ENCODE data around the gene PCP4L1. TPM values are rescaled to one million over a fixed set of nuclear protein-coding genes. Genes with fewer than 3 reads are reported as not detected.
"Not testable (repeated sequence)": the region's sequence is repeated elsewhere in the genome, so short reads cannot be mapped to it uniquely, and the experiment has no call there.

PCP4L1 gene
- total RNA-seq, 2 experiments from 2014 or later: 0.39 to 0.80 TPM

DNA sequence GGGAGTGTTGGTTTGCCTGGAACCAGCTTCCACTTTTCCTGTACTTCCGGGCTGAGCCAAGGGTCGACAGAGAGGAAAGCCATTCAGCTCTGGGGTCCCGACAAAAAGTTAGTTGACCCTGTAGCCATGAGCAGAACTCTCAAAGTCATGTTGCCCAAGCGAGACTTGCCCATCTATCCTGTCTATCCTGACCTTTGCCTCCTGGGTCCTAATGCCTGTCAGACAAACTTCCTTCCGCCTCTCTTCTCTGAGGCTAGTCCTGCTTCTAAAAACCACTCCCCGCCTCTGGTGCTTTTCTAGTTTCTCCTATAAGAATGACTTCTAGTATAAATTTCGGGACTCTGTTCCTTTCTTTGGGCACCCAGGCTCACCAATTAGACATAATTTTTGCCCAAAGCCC is 7.7 kb upstream of the PCP4L1 start:
- DNase-seq: no peak
- no peaks in the 10 kb centered on the region for H3K4me1 Mint-ChIP-seq

GRCh38 chr1:161251579-161251978 is 7.0 kb upstream of the PCP4L1 start:
- H3K36me3 Mint-ChIP-seq: peaks cover 6% of the 10 kb centered on the region
- no peaks in the 10 kb centered on the region for H3K4me1 Mint-ChIP-seq
- no peak for DNase-seq
- H3K27ac Mint-ChIP-seq: no peak overlapping the region
- H3K9me3 Mint-ChIP-seq: peaks cover 6% of the 10 kb centered on the region
- peaks cover 3% of the 10 kb centered on the region for H3K27me3 Mint-ChIP-seq
- H3K4me3 Mint-ChIP-seq: no peak overlapping the region

More for the DNA sequence above, 7.7 kb upstream of the PCP4L1 start:
- Mint-ChIP-seq H3K27ac (no peak overlapping the region), H3K36me3 (peaks cover 6% of the 10 kb centered on the region), H3K4me3 (no peak overlapping the region), H3K27me3 (peaks cover 3% of the 10 kb centered on the region), H3K9me3 (peaks cover 5% of the 10 kb centered on the region)

GRCh38 chr1:161255302-161255701 is 3.2 kb upstream of the PCP4L1 start:
- H3K27ac Mint-ChIP-seq, H3K4me3 Mint-ChIP-seq, H3K4me1 Mint-ChIP-seq, DNase-seq: not testable (repeated sequence)
- peaks cover 40% of the 10 kb centered on the region for H3K27me3 Mint-ChIP-seq
- H3K36me3 Mint-ChIP-seq: peaks cover 11% of the 10 kb centered on the region
- peaks cover 18% of the 10 kb centered on the region for H3K9me3 Mint-ChIP-seq

DNA sequence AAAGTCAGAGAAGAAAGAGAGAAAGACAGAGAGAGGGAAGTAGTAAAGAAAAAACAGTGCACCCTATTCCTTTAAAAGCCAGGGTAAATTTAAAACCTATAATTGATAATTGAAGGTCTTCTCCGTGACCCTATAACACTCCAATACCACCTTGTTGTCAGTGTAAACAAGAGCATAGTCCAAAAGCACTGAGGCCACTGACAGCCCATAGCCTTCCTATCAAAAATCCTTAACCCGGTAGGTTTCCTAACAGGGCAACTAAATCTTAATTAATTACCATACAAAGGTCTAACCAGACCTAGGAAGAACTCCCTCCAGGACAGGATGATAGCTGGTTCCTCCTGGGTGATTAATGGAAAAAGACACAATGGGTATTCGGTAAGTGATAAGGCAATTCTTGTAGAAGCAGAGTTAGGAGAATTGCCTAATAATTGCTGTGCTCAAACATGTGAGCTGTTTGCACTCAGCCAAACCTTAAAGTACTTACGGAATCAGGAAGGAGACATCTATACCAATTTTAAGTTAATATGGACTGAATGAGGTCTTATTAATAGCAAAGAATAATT is 2.5 kb upstream of the PCP4L1 start:
- not testable (repeated sequence) for H3K4me1 Mint-ChIP-seq, H3K4me3 Mint-ChIP-seq, DNase-seq, H3K27ac Mint-ChIP-seq
- Mint-ChIP-seq H3K27me3 (peaks cover 48% of the 10 kb centered on the region), H3K36me3 (peaks cover 11% of the 10 kb centered on the region), H3K9me3 (peaks cover 18% of the 10 kb centered on the region)

- Mint-ChIP-seq H3K4me1 (peaks cover 10% of the 10 kb centered on the region), H3K27me3 (peaks cover 58% of the 10 kb centered on the region), H3K9me3 (peaks cover 18% of the 10 kb centered on the region), H3K36me3 (peaks cover 11% of the 10 kb centered on the region)
- not testable (repeated sequence) for H3K27ac Mint-ChIP-seq, DNase-seq, H3K4me3 Mint-ChIP-seq
These were observed 1.4 kb upstream of the PCP4L1 start for GRCh38 chr1:161257109-161257508.

GRCh38 chr1:161259345-161259702 is 779 bp downstream of the PCP4L1 start:
- peaks cover 67% of the 10 kb centered on the region for H3K27me3 Mint-ChIP-seq
- peaks cover 11% of the 10 kb centered on the region for H3K36me3 Mint-ChIP-seq
- peak overlapping the region; percentile 68 for H3K4me3 Mint-ChIP-seq
- H3K9me3 Mint-ChIP-seq: peaks cover 18% of the 10 kb centered on the region
- H3K4me1 Mint-ChIP-seq: peaks cover 10% of the 10 kb centered on the region
- no peak for DNase-seq
- no peak overlapping the region for H3K27ac Mint-ChIP-seq

DNA sequence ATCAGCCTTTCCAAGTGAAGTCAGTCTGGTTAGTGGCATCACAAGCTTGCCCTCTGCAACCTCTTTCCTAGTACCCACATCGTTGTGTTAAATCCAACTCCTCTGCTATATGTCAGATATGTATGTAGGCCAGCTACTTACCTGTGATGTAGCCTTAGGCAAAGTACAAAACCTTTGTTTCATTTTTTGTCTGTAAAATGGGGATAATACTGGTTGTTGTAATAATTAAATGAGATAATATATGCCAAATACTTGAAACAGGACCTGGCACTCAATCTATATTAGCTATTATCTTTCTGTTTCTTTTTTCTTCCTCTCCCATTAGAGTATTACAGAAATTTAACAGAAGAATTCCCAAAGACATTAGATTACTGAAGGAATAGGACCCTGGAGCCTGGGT is 1.2 kb downstream of the PCP4L1 start:
- Mint-ChIP-seq H3K4me3 (no peak overlapping the region), H3K9me3 (peaks cover 18% of the 10 kb centered on the region), H3K27me3 (peaks cover 67% of the 10 kb centered on the region), H3K27ac (no peak overlapping the region), H3K36me3 (peaks cover 11% of the 10 kb centered on the region), H3K4me1 (peaks cover 10% of the 10 kb centered on the region)
- DNase-seq: no peak

GRCh38 chr1:161260376-161261260 is 2.1 kb downstream of the PCP4L1 start:
- no peak for DNase-seq
- peaks cover 65% of the 10 kb centered on the region for H3K27me3 Mint-ChIP-seq
- no peak overlapping the region for H3K27ac Mint-ChIP-seq
- H3K36me3 Mint-ChIP-seq: peaks cover 10% of the 10 kb centered on the region
- H3K9me3 Mint-ChIP-seq: peaks cover 17% of the 10 kb centered on the region
- H3K4me1 Mint-ChIP-seq: peaks cover 10% of the 10 kb centered on the region
- H3K4me3 Mint-ChIP-seq: no peak overlapping the region

- peaks cover 63% of the 10 kb centered on the region for H3K27me3 Mint-ChIP-seq
- no peak overlapping the region for H3K4me3 Mint-ChIP-seq
- peaks cover 14% of the 10 kb centered on the region for H3K9me3 Mint-ChIP-seq
- H3K27ac Mint-ChIP-seq: no peak overlapping the region
- H3K4me1 Mint-ChIP-seq: peaks cover 10% of the 10 kb centered on the region
- no peak for DNase-seq
- peaks cover 8% of the 10 kb centered on the region for H3K36me3 Mint-ChIP-seq
These were observed 3.0 kb downstream of the PCP4L1 start for GRCh38 chr1:161261261-161262235.

- H3K9me3 Mint-ChIP-seq: no peaks in the 10 kb centered on the region
- no peaks in the 10 kb centered on the region for H3K36me3 Mint-ChIP-seq
- no peak overlapping the region for H3K27ac Mint-ChIP-seq
- H3K27me3 Mint-ChIP-seq: peaks cover 26% of the 10 kb centered on the region
- no peak overlapping the region for H3K4me3 Mint-ChIP-seq
- no peak for DNase-seq
- H3K4me1 Mint-ChIP-seq: peaks cover 5% of the 10 kb centered on the region
These were observed 6.8 kb downstream of the PCP4L1 start for GRCh38 chr1:161265305-161265704.

DNA sequence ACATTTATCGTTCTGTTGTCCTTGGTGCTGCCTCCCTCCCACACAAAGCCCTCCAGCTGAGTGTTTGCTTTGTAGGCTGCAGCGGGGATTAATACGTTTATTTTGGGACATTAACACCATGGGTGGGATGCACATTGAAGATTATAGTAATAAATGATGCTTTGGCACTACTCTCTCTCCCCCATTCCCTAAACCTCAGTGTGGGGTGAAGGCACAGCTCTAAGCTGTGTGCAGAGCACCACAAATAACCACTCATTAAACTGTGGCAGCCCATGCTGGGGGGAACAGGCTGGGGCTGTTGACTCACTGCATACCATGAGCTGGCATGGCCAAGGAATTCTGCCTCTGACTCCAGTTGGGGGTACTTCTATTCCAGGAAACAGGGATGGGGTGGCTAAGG is 7.7 kb downstream of the PCP4L1 start:
- H3K9me3 Mint-ChIP-seq: no peaks in the 10 kb centered on the region
- H3K4me1 Mint-ChIP-seq: peaks cover 2% of the 10 kb centered on the region
- no peak for DNase-seq
- no peak overlapping the region for H3K4me3 Mint-ChIP-seq
- H3K27me3 Mint-ChIP-seq: peaks cover 17% of the 10 kb centered on the region
- H3K36me3 Mint-ChIP-seq: no peaks in the 10 kb centered on the region
- no peak overlapping the region for H3K27ac Mint-ChIP-seq

- Mint-ChIP-seq H3K4me3 (no peak overlapping the region), H3K9me3 (no peaks in the 10 kb centered on the region), H3K4me1 (no peaks in the 10 kb centered on the region), H3K27ac (no peak overlapping the region), H3K36me3 (no peaks in the 10 kb centered on the region), H3K27me3 (peaks cover 12% of the 10 kb centered on the region)
- DNase-seq: no peak
These were observed 8.3 kb downstream of the PCP4L1 start for GRCh38 chr1:161266836-161267235.

DNA sequence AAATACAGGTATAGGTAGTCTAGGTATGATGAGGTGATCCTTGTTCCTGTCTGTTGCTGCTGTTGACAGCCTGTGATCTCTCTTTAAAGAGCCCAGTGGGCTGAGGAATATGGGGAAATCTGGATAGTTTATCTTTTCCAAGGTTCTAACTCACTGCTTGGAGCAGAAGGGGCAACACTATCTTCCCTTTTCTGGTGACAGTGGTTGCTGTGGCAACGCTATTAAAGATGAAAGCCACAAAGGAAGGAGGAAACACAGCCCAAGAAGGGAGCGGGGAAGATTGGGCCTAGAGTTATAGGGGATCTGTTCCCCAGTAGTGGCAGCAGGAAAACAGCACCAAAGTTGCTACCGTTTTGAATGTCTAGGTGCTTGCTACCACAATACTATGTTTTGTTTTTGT is 8.8 kb downstream of the PCP4L1 start:
- Mint-ChIP-seq H3K27ac (no peak overlapping the region), H3K4me3 (no peak overlapping the region), H3K27me3 (peaks cover 11% of the 10 kb centered on the region), H3K9me3 (no peaks in the 10 kb centered on the region), H3K4me1 (no peaks in the 10 kb centered on the region), H3K36me3 (no peaks in the 10 kb centered on the region)
- DNase-seq: no peak

GRCh38 chr1:161273402-161273801 is 14.9 kb downstream of the PCP4L1 start:
- Mint-ChIP-seq H3K36me3 (no peaks in the 10 kb centered on the region), H3K9me3 (no peaks in the 10 kb centered on the region), H3K4me1 (no peaks in the 10 kb centered on the region), H3K4me3 (no peak overlapping the region), H3K27me3 (peaks cover 4% of the 10 kb centered on the region), H3K27ac (no peak overlapping the region)
- no peak for DNase-seq

DNA sequence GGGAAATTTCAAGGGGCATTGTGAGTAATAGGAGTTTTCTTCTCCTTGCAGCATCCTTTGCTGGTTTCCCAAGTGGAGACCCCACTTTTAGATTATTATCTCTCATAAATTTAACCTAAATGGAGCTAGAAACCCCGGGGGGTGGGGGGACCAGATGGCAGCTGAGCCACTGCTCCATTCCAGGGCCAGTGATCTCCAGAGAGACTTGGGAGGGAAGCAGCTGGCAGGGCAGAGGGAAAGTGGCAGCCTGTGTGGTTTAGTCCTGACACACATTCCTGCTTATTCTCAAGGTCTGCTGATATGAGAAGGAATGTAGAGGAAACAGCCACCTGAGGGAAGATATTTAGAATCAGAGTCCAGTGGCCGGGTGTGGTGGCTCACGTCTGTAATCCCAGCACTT is 16.3 kb downstream of the PCP4L1 start:
- DNase-seq: no peak
- no peak overlapping the region for H3K27ac Mint-ChIP-seq
- H3K4me1 Mint-ChIP-seq: no peaks in the 10 kb centered on the region
- no peaks in the 10 kb centered on the region for H3K9me3 Mint-ChIP-seq
- no peaks in the 10 kb centered on the region for H3K36me3 Mint-ChIP-seq
- H3K4me3 Mint-ChIP-seq: no peak overlapping the region
- peaks cover 4% of the 10 kb centered on the region for H3K27me3 Mint-ChIP-seq

Measured in activated naive CD8-positive, alpha-beta T cell treated with anti-CD3 and anti-CD28 coated beads for 36 hours (primary cell).